T-helper 9 cell (primary cell): ENCODE results near the gene PLA2G1B.

Experiments used
- DNase-seq: peaks from one replicate; pipeline ENCODE4 v3.0.0-alpha.2; 2020
- total RNA-seq, 2 donors: gene quantifications; one replicate each; lab custom pipeline; 2026; lab: John Stamatoyannopoulos, UW

The PLA2G1B gene
- total RNA-seq: 0 reads per million in 2 donors

- no peak for DNase-seq
These were observed at the start of gene PLA2G1B for GRCh38 chr12:120327593-120327992. Gene PLA2G1B (minus strand): TSS chr12:120327779. CDS start chr12:120327753, 26 bp downstream.

- no peak for DNase-seq
These were observed 49.5 kb upstream of the PLA2G1B start for GRCh38 chr12:120376934-120377572.

GRCh38 chr12:120376416-120376815 is 48.8 kb upstream of the PLA2G1B start:
- DNase-seq: no peak

GRCh38 chr12:120376009-120376408 is 48.4 kb upstream of the PLA2G1B start:
- no peak for DNase-seq

GRCh38 chr12:120373683-120374082 is 46.1 kb upstream of the PLA2G1B start:
- no peak for DNase-seq

GRCh38 chr12:120370343-120371243 is 43.0 kb upstream of the PLA2G1B start:
- no peak for DNase-seq

GRCh38 chr12:120369603-120370342 is 42.2 kb upstream of the PLA2G1B start:
- no peak for DNase-seq

GRCh38 chr12:120368789-120369602 is 41.4 kb upstream of the PLA2G1B start, which contains the start of gene MSI1:
Gene MSI1 (minus strand): TSS chr12:120369164. CDS start chr12:120369091, 73 bp downstream.
- no peak for DNase-seq

- no peak for DNase-seq
These were observed 40.6 kb upstream of the PLA2G1B start for GRCh38 chr12:120367924-120368788.

- no peak for DNase-seq
These were observed 39.8 kb upstream of the PLA2G1B start for GRCh38 chr12:120367233-120367923.

GRCh38 chr12:120366845-120367232 is 39.3 kb upstream of the PLA2G1B start:
- no peak for DNase-seq

- no peak for DNase-seq
These were observed 38.7 kb upstream of the PLA2G1B start for GRCh38 chr12:120366341-120366705.

GRCh38 chr12:120365675-120366340 is 38.2 kb upstream of the PLA2G1B start:
- DNase-seq: no peak

- DNase-seq: no peak
These were observed 36.9 kb upstream of the PLA2G1B start for GRCh38 chr12:120364487-120364886.

GRCh38 chr12:120363274-120363855 is 35.8 kb upstream of the PLA2G1B start:
- no peak for DNase-seq

- no peak for DNase-seq
These were observed 35.1 kb upstream of the PLA2G1B start for GRCh38 chr12:120362516-120363273.

GRCh38 chr12:120361506-120362208 is 34.1 kb upstream of the PLA2G1B start:
- DNase-seq: no peak

GRCh38 chr12:120359128-120359527 is 31.5 kb upstream of the PLA2G1B start:
- DNase-seq: no peak
